ENCODE data around the gene FBLL1.
"Not testable (repeated sequence)": the region's sequence is repeated elsewhere in the genome, so short reads cannot be mapped to it uniquely, and the experiment has no call there.

FBLL1 gene

DNA sequence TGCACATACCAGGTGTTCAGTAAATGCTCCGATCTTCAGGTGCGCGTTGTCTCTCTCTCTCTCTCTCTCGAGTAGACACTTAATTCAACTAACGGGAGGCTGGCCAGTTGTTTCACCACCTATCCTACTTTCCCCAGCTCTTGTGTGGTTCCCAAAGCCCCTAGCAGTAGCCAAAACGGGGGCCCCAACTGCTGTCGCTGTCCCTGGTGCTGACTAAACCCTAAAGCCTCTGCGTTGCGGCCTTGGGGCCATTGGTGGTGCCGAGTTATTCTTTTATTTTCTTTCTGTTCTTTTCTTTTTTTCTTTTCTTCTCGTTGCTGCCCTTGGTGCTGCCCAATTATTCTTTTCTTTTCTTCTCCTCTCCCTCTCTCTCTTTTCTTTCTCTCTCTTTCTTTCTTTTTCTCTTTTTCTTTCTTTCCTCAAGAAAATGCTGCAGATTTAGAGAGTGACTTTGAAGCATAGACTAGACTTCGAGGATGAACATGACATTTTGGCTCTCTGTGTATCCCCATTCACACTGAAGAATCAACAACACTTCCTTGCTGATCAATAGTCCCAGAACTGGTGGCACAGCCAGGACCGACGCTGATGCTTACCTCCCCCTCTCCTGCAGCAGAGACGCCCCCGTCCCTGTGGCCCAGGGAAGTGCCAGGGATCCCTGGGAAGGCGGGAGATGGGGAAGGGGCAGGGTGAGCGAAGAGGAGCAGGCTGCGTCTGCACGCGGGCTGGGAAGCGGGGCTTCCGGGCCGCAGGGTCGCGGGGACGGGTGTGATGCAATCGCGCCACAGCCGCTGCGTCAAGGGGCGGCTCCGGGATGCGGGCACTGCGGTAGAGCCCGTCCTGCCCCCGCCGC lies at the start of gene FBLL1:
TSS of gene FBLL1 (plus strand) at position 785 of the 853 bp plus-strand sequence. CDS start 200 bp downstream, outside the sequence.
- peak; percentile 24 for DNase-seq (ENCODE audit: low read depth)

DNA sequence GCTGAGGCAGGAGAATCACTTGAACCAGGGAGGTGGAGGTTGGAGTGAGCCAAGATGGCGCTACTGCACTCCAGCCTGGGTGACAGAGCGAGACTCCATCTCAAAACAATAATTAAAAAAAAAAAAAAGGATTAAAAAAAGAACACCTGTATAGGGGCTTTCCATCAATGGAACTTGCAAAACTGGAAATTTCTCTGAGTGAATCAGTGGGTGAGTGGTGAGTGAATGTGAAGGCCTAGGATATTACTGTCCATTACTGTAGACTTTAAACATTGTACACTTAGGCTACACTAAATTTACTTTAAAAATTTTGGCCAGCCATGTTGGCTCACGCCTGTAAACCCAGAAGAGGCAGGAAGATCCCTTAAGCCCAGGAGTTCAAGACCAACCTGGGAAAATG lies 48.5 kb upstream of the FBLL1 start:
- DNase-seq (ENCODE audit: low read depth) = no peak

DNA sequence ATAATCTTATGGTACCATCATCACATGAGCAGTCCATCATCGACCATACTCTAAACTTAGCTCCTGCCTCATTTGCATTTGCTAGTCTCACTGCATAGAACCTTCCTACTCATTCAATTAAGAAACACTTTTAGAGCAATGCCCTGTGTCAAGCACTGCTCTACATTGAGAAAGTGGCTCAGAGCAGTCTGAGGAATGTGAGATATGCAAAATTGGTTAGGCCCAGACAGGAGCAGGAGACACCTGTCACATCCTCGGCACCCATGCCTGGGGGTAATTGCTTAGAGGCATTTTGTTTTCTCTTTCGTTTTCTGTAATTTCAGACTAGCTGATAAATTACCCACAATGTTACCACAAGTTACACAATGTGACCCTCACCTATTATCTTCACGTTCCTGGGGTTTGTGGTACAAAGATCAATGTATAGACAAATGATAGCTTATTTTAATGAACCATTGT lies 47.7 kb upstream of the FBLL1 start:
- no peak for DNase-seq (ENCODE audit: low read depth)

DNA sequence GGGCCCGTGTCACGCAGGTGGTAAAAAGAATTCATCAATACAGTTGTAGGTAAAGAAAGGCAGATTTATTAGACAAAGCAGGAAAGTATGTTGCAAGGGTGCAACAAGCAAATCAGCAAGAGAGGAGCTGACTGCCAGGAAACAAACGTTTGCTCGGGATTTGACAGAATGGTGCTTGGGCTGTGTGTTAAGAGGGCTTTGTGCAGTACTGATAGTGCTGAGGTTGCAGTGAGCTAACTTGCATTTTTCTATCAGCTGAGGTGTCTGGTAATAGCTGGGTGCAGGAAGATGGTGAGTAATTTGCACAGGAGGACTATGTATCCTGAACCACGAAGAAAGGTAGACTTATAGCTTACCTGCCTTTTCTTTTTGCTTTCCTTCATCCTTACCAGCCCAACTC lies 46.7 kb upstream of the FBLL1 start:
- no peak for DNase-seq (ENCODE audit: low read depth)

DNA sequence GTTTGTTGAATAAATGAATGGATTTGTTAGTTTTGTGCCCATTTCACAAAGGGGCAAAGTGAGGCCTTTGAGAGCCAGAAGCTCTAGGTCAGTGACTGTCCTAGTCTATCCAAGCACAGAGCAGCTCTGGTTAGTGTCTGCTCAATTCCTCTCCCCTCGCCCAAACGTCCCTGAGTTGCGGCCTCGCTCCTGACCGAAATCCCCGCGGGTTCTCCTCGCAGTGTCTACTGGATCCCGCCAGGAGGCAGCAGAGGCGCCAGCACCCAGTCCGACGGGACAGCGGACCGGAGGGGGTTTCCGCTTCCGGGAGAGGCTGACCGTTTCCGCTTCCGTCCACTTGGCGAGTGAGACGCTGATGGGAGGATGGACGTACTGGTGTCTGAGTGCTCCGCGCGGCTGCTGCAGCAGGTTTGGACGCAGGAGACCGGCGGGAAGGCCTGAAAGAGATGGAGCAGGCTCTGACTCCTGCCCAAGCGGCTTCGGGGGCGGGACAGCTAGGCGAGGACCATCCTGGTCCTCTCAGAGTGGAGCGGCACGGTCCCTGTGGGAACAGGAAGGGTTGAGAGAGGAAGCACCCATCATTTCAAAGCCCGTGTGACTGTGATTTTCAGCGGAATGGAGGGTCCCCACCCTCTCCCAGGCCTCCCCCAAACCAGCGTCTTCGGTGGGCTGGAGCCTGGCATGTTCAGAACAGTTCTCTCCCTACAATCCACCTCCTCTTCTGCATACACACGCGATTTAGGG lies 42.8 kb upstream of the FBLL1 start, which contains the start of gene RARS1:
TSS of gene RARS1 (plus strand) at position 336 of the 744 bp plus-strand sequence. CDS start at position 364, 28 bp downstream.
- peak; percentile 95 for DNase-seq (ENCODE audit: low read depth)

DNA sequence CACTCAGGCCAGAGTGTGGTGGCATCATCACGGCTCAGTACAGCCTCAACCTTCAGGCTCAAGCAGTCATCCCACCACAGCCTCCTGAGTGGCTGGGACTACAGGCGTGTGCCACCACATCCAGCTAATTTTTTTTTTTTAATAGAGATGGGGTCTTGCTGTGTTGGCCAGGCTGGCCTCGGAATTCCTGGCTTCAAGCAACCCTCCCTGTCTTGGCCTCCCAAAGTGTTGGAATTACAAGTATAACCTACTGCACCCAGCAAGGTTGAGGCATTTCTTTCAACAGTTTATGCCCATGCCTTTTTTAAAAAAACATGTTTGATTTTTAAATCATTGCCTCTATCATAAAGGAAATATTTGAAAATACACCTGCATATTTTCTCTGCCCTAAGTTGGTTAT lies 40.0 kb upstream of the FBLL1 start:
- no peak for DNase-seq (ENCODE audit: low read depth)

DNA sequence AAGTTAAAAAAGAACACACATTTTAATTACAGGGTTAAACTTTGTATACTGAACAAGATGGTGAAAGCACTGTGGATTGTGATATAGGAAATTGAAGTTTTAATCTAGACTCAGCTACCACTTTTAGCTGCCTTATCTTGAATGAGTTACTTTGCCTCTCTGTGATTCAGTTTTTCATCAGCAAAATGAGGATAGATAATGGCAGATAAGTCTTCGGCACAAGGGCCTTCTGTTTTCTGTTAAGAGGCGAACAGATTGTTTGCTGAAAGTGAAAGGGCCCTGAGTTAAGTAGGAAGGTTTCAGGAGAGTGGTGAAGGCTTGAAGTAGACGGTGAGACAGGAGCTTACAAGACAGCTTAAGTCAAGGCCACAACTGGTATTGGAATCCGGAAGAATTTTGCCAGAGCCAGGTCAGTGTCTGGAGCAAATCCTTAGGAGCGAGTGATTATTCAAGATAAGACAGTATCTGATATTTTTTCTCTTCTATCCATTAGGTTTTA lies 35.0 kb upstream of the FBLL1 start:
- no peak for DNase-seq (ENCODE audit: low read depth)

DNA sequence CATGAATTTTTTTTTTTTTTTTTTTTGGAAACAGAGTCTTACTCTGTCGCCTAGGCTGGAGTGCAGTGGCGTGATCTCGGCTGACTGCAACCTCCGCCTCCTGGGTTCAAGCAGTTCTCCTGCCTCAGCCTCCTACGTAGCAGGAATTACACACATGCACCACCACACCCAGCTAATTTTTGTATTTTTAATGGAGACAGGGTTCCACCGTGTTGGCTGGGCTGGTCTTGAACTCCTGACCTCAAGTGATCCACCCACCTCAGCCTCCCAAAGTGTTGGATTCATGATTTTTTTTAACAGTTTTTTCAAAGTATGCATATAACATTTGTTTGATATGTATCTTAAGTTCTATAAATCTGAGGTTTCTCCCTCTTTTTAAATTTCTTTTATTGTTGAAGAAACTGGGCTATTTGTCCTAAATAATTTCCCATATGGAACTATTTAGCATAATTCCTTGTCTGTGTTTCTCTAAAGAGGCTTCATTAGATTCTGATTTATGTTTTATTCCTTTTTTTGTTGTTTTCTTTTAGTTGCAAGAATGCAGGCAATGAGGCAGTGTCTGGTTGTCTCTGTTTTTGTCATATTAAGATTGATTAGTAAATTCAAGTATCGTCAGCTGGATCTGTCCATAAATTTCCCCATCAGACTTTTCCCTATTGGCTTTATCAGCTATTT lies 26.4 kb upstream of the FBLL1 start:
- DNase-seq (ENCODE audit: low read depth) = no peak

DNA sequence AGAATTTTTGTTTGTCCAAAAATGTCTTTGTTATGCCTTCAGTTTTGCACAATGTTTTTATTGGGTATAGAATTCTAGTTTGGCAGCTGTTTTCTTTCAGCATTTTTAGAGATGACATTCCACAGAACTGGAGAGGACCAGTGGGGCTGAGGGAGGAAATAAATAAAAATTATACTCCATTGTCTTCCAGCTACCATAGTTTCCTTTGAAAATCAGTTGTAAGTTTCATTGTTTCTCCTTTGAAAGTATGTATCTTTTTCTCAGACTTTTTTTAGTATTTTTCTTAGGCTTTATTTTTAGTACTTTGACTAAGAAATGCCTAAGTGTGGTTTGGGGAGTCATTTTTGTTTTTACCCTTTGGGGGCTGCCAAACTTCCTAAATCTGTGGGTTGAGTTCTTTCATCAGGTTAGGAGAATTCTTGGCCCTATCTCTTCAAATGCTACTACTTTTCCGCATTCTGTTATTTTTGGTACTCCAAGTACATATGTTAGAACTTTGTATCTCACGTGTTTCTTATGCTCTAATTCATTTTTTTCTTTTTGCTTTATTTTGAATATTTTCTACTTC lies 15.2 kb upstream of the FBLL1 start:
- peak; percentile 3 for DNase-seq (ENCODE audit: low read depth)

DNA sequence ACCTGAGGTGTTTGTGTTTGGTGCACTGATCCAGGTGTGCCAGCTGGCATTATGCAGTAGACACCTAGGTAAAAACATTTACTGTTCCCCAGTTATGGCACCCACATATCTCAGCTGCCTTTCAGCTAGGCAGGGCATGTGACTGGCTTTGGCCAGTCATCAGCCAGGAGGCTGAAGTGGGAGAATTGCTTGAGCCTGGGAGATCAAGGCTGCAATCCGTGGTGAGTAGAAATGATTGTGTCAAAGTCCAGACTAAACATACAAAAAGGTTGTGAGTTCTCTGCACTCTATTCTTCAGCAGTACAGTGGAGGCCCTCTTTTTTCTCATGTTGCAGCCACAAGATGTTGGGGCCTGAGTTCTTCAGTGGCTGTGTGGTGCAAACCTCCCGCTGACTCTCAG lies 3.2 kb upstream of the FBLL1 start:
- no peak for DNase-seq (ENCODE audit: low read depth)

DNA sequence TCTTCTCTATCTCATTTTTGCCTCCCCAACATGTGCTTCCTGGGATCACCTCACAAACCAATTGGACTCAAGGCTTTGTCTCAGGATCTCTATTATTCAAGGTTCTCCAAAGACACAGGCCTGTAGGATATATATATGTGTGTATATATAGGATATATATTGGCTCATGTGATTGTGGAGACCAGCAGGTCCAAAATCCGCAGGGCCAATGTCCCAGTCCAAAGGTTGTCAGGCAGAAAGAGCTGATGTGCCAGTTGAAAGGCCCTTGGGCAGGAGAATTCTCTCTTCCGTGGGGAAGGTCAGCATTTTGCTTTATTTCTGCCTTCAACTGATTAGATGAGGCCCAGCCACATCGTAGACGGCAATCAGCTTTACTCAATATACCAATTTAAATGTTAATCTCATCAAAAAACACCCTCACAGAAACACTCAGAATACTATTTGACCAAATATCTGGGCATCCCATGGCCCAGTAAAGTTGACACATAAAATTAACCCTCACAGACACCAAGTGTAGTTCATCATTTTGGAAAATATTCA lies 1.3 kb upstream of the FBLL1 start:
- no peak for DNase-seq (ENCODE audit: low read depth)

DNA sequence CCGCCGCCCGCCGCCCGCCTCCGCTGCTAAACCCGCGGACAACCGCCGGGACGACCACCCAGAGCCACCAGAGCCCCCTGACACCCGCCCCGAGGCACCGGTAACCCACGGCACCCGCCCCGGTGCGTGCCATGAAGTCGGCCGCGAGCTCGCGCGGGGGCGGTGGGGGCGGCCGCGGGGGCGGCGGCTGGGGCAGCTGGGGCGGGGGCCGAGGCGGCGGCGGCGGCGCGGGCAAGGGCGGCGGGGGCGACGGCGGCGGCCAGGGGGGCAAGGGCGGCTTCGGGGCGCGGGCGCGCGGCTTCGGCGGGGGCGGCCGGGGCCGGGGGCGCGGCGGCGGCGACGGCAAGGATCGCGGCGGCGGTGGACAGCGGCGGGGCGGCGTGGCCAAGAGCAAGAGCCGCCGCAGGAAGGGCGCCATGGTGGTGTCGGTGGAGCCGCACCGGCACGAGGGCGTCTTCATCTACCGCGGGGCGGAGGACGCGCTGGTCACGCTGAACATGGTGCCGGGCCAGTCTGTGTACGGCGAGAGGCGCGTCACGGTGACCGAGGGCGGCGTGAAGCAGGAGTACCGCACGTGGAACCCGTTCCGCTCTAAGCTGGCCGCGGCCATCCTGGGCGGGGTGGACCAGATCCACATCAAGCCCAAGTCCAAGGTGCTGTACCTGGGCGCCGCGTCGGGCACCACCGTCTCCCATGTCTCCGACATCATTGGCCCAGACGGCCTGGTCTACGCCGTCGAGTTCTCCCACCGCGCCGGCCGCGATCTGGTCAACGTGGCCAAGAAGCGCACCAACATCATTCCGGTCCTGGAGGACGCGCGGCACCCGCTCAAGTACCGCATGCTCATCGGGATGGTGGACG lies 499 bp downstream of the FBLL1 start:
- no peak for DNase-seq (ENCODE audit: low read depth)

DNA sequence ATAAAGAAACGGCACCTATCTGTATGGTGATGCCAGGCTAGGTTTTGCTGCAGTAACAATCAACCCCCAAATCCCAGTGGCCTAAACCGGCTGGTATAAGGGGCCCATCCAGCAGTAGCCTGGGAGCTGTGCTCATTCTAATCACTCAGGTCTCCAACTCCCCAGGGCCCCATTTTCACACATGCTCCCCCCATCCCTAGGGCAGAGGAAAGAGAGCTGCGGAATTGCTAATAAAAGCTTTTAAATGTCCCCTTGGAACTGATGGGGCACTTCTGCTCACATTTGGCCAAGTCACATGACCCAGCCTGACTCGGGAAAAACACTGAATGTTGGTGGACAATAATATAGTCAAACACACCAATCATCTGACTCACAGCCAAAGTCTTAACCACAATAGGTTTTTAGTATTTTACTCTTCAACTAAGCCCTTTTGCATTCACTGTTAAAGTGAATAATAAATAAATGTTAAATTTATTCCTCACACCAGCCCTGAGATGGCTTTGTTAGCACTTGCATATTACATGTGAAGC lies 1.6 kb downstream of the FBLL1 start:
- DNase-seq (ENCODE audit: low read depth) = peak; percentile 33

DNA sequence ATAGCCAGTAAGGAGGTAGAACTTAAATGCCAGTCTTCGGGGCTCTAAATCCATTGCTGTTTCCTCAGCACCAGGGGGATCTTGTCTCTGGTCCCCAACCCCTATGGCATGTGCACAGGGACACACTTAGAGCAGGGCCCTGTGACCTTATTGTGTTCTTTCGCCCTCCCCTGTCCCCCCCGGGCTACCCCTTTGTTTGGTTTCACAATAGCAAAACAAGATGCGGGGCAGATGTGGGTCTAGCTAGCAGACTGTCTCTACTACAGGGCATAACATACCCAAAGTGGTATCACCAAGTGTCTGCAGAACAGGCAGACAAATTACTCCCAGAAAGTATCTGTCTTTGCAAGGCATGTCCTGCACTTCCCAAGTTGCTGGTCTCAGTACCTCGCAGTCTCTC lies 2.1 kb downstream of the FBLL1 start:
- DNase-seq (ENCODE audit: low read depth) = no peak

DNA sequence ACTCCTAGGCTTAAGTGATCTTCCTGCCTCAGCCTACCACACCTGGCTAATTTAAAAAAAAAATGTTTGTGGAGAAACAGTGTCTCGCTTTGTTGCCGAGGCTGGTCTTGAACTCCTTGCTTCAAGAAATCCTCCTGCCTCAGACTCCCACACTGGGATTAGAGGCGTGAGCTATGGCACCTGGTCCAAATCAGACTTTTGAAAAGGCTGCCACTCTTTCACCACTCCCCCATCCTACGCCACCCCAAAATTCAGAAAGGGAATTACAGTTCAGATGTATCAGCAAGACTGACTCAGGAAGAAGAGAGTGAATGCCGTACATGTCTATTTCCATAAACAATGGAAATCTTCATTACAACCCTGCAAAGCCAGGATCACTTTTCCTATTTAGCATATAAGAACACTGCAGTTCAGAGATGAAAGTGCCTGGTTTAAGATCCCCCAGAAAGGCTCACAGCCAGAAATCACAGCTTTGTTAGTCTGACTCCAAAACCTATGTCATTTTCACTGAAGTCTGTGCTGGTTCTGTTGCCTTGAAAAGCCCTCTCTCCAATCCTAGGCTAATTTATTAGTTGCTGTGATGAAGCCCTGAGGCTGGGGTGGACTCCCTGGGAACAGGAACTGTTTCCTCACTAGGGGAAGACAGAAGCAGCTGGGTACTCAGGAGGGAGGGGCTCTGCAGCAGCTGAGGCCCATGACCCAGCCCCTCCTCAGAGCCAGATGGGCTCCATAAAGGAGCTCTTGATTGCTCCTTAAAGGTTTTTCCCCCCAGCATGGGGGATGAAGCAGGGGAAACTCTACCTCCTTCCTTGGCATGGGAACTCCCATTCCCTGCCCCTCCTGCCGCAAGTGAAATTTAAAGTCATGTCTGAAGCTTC lies 3.1 kb downstream of the FBLL1 start:
- DNase-seq (ENCODE audit: low read depth) = no peak

DNA sequence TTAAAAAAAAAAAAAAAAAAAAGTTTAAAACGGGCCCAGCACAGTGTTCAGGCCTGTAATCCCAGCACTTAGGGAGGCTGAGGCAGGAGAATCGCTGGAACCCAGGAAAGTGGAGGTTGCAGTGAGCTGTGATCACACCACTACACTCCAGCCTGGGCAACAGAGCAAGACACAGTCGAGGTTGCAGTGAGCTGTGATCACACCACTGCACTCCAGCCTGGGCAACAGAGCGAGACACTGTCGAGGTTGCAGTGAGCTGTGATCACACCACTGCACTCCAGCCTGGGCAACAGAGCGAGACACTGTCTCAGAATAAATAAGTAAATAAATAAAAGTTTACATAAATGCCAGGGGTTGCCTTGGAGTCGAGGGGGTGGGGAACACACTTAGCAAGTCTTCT lies 5.2 kb downstream of the FBLL1 start:
- DNase-seq (ENCODE audit: low read depth) = not testable (repeated sequence)

DNA sequence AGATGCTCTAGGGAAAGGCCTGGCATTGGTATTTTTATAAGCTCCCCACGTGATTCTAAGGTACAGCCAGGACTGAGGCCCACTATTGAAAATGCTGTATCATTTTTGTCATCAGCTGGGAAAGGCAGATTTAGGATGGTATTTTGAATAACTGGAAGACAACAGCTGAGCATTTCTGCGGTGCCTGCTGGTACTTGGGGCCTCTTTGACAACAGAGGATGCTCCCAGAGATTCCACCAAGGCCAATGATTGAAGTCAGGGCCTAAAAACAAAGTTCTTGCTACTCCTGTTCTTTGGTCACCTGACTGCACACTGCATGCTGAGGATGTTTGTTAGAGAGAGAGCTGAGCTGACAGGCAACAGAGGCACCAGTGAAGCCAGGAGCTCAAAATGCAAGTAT lies 8.1 kb downstream of the FBLL1 start:
- no peak for DNase-seq (ENCODE audit: low read depth)

DNA sequence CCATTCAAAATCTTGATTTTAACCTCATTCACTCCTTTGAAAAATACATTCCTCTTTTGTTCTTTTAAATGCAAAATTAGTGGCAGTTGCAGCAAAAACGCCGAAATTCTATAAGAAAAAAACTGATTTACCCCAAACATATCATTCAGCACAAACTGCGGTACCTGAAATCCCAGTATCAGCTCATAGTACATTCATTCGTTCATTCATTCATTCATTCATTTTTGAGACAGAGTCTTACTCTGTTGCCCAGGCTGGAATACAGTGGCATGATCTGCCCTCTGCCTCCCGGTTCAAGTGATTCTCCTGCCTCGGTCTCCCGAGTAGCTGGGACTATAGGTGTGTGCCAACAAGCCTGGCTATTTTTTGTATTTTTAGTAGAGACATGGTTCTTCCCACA lies 20.4 kb downstream of the FBLL1 start:
- no peak for DNase-seq (ENCODE audit: low read depth)

DNA sequence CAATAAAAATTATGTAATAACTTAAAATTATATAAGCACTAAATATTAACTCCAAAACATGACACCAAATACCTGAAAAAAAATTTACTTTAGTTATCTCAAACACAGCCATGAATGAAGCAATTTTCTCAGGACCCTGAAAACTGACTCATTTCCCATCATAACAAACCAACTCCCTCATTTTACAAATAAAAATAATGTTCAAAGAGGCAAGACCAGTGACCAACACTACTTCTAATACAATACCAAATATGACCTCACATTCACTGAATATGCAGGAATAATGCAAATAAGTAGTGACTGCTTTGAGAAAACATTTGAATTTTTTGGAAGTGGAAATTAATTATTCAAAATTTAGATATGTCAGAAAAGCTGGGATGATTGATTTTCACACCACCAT lies 21.6 kb downstream of the FBLL1 start:
- no peak for DNase-seq (ENCODE audit: low read depth)

DNA sequence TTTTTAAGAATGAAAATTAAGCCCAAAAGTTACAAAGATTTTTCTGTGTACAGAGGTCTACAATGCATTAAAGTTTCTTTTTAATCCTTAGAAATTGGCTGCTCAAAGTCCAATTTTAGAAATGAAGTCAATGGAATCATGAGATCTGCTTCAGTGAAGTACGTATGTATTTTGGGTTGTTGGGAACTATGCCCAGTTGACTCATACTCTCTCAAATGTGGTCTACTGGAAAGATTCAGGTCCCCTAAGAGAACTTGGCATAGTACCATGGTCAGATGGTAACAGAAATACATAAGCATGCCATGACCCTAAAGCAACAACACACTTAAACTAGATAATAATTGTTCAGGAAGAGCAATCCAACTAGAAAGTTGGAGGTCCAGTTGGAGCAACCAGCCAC lies 23.0 kb downstream of the FBLL1 start:
- peak; percentile 24 for DNase-seq (ENCODE audit: low read depth)

Measured in ELR (cell line).